HEK293 (cell line): Measurements from ENCODE around the gene ATP5MC3.

Experiments used
- CTCF ChIA-PET: fragments of 350-600 bp; formaldehyde crosslinking; extraction: SDS; loops from one replicate; lab custom pipeline; 2021; ENCODE audit warnings: antibody characterized with exemption; lab: Yijun Ruan, JAX
- POLR2A ChIA-PET: fragments of 300-600 bp; formaldehyde crosslinking; extraction: SDS; loops from one replicate; lab custom pipeline; 2020; ENCODE audit warnings: antibody characterized with exemption, inconsistent platforms; lab: Yijun Ruan, JAX
- H3K27ac ChIP-seq: fragments of 200-500 bp; sonication (Bioruptor generic); 2 replicates; pipeline ENCODE4 v1.5.1; 2014; ENCODE audit warnings: low read depth, low read length, control low read depth, inconsistent platforms; ENCODE audit errors: extremely low read depth
- H3K36me3 ChIP-seq, 2 experiments: fragments of 200-500 bp in 1 of 2; sonication (Bioruptor generic) in 1 of 2; 1 replicate in 1 of 2; 2 replicates in 1 of 2; pipeline ENCODE4 v1.5.1; 2014 to 2017; ENCODE audit warnings: inconsistent platforms in 2 of 2, low read length in 2 of 2; ENCODE audit not compliant: control insufficient read depth in 2 of 2, insufficient read depth in 1 of 2
- H3K4me1 ChIP-seq: fragments of 200-500 bp; sonication (Bioruptor generic); 2 replicates; pipeline ENCODE4 v1.5.1; 2014; ENCODE audit warnings: mild to moderate bottlenecking, low read length, inconsistent platforms; ENCODE audit not compliant: control insufficient read depth, insufficient read depth
- H3K4me3 ChIP-seq: 2 replicates; pipeline ENCODE4 v1.5.1; 2011; ENCODE audit warnings: low read depth, mild to moderate bottlenecking, control low read depth, low read length, moderate library complexity
- H3K9me3 ChIP-seq: fragments of 200-500 bp; sonication (Bioruptor generic); 2 replicates; pipeline ENCODE4 v1.5.1; 2014; ENCODE audit warnings: low read depth, low read length, inconsistent platforms; ENCODE audit not compliant: control insufficient read depth, insufficient read depth
- BCL11B ChIP-seq: fragments of 450-650 bp; formaldehyde crosslinking; IDR thresholded peaks from 2 replicates; pipeline ENCODE4 v1.5.1; 2016; ENCODE audit warnings: low read depth, missing biosample characterization, missing genetic modification characterization
- GFI1B ChIP-seq: fragments of 450-650 bp; formaldehyde crosslinking; IDR thresholded peaks from 2 replicates; pipeline ENCODE4 v1.5.1; 2016; ENCODE audit warnings: missing biosample characterization, missing genetic modification characterization
- HOXA7 ChIP-seq: sonication (generic); formaldehyde crosslinking; IDR thresholded peaks from 2 replicates; pipeline ENCODE4 v1.8.1; 2022; ENCODE audit warnings: missing genetic modification reagents, borderline replicate concordance
- INSM2 ChIP-seq: fragments of 450-650 bp; formaldehyde crosslinking; IDR thresholded peaks from 2 replicates; pipeline ENCODE4 v1.5.1; 2016; ENCODE audit warnings: missing biosample characterization, missing genetic modification characterization
- OSR2 ChIP-seq: fragments of 450-650 bp; formaldehyde crosslinking; IDR thresholded peaks from 2 replicates; pipeline ENCODE4 v1.5.1; 2016; ENCODE audit warnings: missing biosample characterization, missing genetic modification characterization
- PRDM2 ChIP-seq: fragments of 450-650 bp; formaldehyde crosslinking; IDR thresholded peaks from 2 replicates; pipeline ENCODE4 v1.5.1; 2016; ENCODE audit warnings: missing biosample characterization, missing genetic modification characterization, borderline replicate concordance
- RBAK ChIP-seq: fragments of 450-650 bp; formaldehyde crosslinking; IDR thresholded peaks from 2 replicates; pipeline ENCODE4 v1.5.1; 2016; ENCODE audit warnings: missing biosample characterization, missing genetic modification characterization
- SP7 ChIP-seq: fragments of 450-650 bp; formaldehyde crosslinking; IDR thresholded peaks from 2 replicates; pipeline ENCODE4 v1.5.1; 2016; ENCODE audit warnings: missing biosample characterization, missing genetic modification characterization
- ZIC2 ChIP-seq: fragments of 450-650 bp; formaldehyde crosslinking; IDR thresholded peaks from 2 replicates; pipeline ENCODE4 v1.5.1; 2016; ENCODE audit warnings: missing biosample characterization, missing genetic modification characterization
- ZNF114 ChIP-seq: fragments of 450-650 bp; formaldehyde crosslinking; IDR thresholded peaks from 2 replicates; pipeline ENCODE4 v1.5.0; 2017; ENCODE audit warnings: missing biosample characterization, missing genetic modification characterization
- ZNF16 ChIP-seq: fragments of 450-650 bp; formaldehyde crosslinking; IDR thresholded peaks from 2 replicates; pipeline ENCODE4 v1.5.1; 2016; ENCODE audit warnings: low read depth, missing biosample characterization, missing genetic modification characterization
- ZNF239 ChIP-seq: fragments of 450-650 bp; formaldehyde crosslinking; IDR thresholded peaks from 2 replicates; pipeline ENCODE4 v1.5.1; 2016; ENCODE audit warnings: missing biosample characterization, missing genetic modification characterization
- ZNF266 ChIP-seq: fragments of 450-650 bp; formaldehyde crosslinking; IDR thresholded peaks from 2 replicates; pipeline ENCODE4 v1.5.1; 2016; ENCODE audit warnings: missing biosample characterization, missing genetic modification characterization, low read depth
- ZNF521 ChIP-seq: fragments of 450-650 bp; formaldehyde crosslinking; IDR thresholded peaks from 2 replicates; pipeline ENCODE4 v1.5.1; 2017; ENCODE audit warnings: missing biosample characterization, mild to moderate bottlenecking, missing genetic modification characterization
- ZNF76 ChIP-seq: fragments of 450-650 bp; formaldehyde crosslinking; IDR thresholded peaks from 2 replicates; pipeline ENCODE4; 2016; ENCODE audit warnings: low read depth, missing biosample characterization, missing genetic modification characterization, borderline replicate concordance
- TF ChIP-seq, protein P1 (sequence below): fragments of 450-650 bp; formaldehyde crosslinking; IDR thresholded peaks from 2 replicates; pipeline ENCODE4 v1.5.1; 2016; ENCODE audit warnings: missing biosample characterization, missing genetic modification characterization
- TF ChIP-seq, protein P2 (sequence below): fragments of 450-650 bp; formaldehyde crosslinking; IDR thresholded peaks from 2 replicates; pipeline ENCODE4 v1.5.1; 2016; ENCODE audit warnings: missing biosample characterization, missing genetic modification characterization, borderline replicate concordance

Gene ATP5MC3

GRCh38 chr2:175156534-175156933 lies 25.0 kb downstream of the ATP5MC3 start (continued):
- TF ChIP-seq, protein P1, sequence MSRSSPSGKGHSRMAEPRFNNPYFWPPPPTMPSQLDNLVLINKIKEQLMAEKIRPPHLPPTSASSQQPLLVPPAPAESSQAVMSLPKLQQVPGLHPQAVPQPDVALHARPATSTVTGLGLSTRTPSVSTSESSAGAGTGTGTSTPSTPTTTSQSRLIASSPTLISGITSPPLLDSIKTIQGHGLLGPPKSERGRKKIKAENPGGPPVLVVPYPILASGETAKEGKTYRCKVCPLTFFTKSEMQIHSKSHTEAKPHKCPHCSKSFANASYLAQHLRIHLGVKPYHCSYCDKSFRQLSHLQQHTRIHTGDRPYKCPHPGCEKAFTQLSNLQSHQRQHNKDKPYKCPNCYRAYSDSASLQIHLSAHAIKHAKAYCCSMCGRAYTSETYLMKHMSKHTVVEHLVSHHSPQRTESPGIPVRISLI (tag by site-specific recombination), result no peak
- TF ChIP-seq ZNF16 (tag by site-specific recombination) (no peak), HOXA7 (CRISPR knock-in tag) (no peak)

- Histone ChIP-seq H3K9me3 (no peaks in the 10 kb centered on the region), H3K4me3 (no peak overlapping the region), H3K36me3 (peaks cover 2 to 18% of the 10 kb centered on the region in 2 experiments), H3K4me1 (peaks cover 16% of the 10 kb centered on the region; the same call in 1 of the 2 replicates), H3K27ac (no peak overlapping the region)
- TF ChIP-seq ZNF239 (tag by site-specific recombination), result peak; percentile 47; the same call in 1 of the 2 replicates
- TF ChIP-seq ZNF114 (tag by site-specific recombination), result no peak
- CTCF ChIA-PET, result interaction anchor here (0.7 kb wide), 1 partner anchor 119 kb away, joined by 4 read pairs; no protein-coding TSS in a partner anchor
- POLR2A ChIA-PET, result interaction anchor here (1.4 kb wide), 1 partner anchor 14 kb away, joined by 4 read pairs; the partner anchor contains the start of gene ATF2
Observed at GRCh38 chr2:175154661-175155082, 26.8 kb downstream of the ATP5MC3 start.

GRCh38 chr2:175152242-175152641 lies 29.3 kb downstream of the ATP5MC3 start:
- no peak overlapping the region for H3K27ac ChIP-seq
- no peaks in the 10 kb centered on the region for H3K9me3 ChIP-seq
- ChIA-PET CTCF (interaction anchor here (0.6 to 1.7 kb wide), 2 partner anchors 403 to 452 kb away, joined by 3 to 5 read pairs; no protein-coding TSS in a partner anchor), POLR2A (no interaction called here)
- TF ChIP-seq PRDM2 (tag by site-specific recombination), result no peak
- no peak for TF ChIP-seq RBAK
- no peak for TF ChIP-seq ZIC2 (tag by site-specific recombination)
- TF ChIP-seq ZNF76, result no peak
- TF ChIP-seq ZNF521 (tag by site-specific recombination), result no peak
- peaks cover 15% of the 10 kb centered on the region; the same call in 1 of the 2 replicates for H3K4me1 ChIP-seq
- no peak overlapping the region for H3K4me3 ChIP-seq
- peaks cover 6 to 30% of the 10 kb centered on the region in 2 experiments for H3K36me3 ChIP-seq

- ChIA-PET CTCF (interaction anchor here (0.6 to 1.7 kb wide), 4 partner anchors 19 to 452 kb away, joined by 3 to 5 read pairs (median 4); no protein-coding TSS in a partner anchor), POLR2A (no interaction called here)
- no peaks in the 10 kb centered on the region for H3K9me3 ChIP-seq
- no peak overlapping the region for H3K4me3 ChIP-seq
- H3K4me1 ChIP-seq, result peaks cover 14% of the 10 kb centered on the region; the same call in 1 of the 2 replicates
- H3K27ac ChIP-seq, result no peak overlapping the region
- peaks cover 6 to 30% of the 10 kb centered on the region in 2 experiments for H3K36me3 ChIP-seq
- TF ChIP-seq, protein P2, sequence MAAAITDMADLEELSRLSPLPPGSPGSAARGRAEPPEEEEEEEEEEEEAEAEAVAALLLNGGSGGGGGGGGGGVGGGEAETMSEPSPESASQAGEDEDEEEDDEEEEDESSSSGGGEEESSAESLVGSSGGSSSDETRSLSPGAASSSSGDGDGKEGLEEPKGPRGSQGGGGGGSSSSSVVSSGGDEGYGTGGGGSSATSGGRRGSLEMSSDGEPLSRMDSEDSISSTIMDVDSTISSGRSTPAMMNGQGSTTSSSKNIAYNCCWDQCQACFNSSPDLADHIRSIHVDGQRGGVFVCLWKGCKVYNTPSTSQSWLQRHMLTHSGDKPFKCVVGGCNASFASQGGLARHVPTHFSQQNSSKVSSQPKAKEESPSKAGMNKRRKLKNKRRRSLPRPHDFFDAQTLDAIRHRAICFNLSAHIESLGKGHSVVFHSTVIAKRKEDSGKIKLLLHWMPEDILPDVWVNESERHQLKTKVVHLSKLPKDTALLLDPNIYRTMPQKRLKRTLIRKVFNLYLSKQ (tag by site-specific recombination), result no peak
- TF ChIP-seq GFI1B (tag by site-specific recombination) (no peak), OSR2 (tag by site-specific recombination) (no peak), ZNF266 (no peak), BCL11B (tag by site-specific recombination) (no peak), INSM2 (tag by site-specific recombination) (no peak), SP7 (tag by site-specific recombination) (no peak)
Observed at GRCh38 chr2:175151791-175152190, 29.7 kb downstream of the ATP5MC3 start.
